ENCODE data around the gene UPF3B. TPM values are rescaled to one million over a fixed set of nuclear protein-coding genes. Genes with fewer than 3 reads are reported as not detected.
"Not testable (repeated sequence)": the region's sequence is repeated elsewhere in the genome, so short reads cannot be mapped to it uniquely, and the experiment has no call there.

The UPF3B gene
- polyA plus RNA-seq, 1 donor = 13.5 TPM

GRCh38 chrX:119824221-119824620, 28.5 kb downstream of the UPF3B start:
- not testable (repeated sequence) for DNase-seq (ENCODE audit: low read depth)

- peak; percentile 1 for DNase-seq (ENCODE audit: low read depth)
Measured at GRCh38 chrX:119821703-119822102, 31.1 kb downstream of the UPF3B start.

- DNase-seq (ENCODE audit: low read depth) = no peak
Measured at GRCh38 chrX:119817130-119817690, 35.6 kb downstream of the UPF3B start.

- DNase-seq (ENCODE audit: low read depth) = no peak
Measured at GRCh38 chrX:119816300-119816699, 36.5 kb downstream of the UPF3B start.

DNA sequence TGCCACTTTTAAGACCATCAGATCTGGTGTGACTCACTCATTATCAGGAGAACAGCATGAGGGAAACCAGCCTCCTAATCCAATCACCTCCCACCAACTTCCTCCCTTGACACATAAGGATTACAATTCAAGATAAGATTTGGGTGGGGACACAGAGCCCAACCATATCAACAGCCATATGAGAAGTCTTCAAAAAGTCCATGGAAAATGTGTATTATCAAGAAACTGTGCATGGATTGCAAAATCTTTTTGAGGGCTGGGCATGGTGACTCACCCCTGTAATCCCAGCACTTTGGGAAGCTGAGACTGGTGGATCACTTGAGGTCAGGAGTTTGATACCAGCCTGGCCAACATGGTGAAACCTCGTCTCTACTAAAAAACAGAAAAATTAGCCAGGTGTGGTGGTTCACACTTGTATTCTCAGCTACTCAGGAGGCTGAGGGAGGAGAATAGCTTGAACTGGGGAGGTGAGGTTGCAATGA, 43.5 kb downstream of the UPF3B start:
- DNase-seq (ENCODE audit: low read depth) = no peak

DNA sequence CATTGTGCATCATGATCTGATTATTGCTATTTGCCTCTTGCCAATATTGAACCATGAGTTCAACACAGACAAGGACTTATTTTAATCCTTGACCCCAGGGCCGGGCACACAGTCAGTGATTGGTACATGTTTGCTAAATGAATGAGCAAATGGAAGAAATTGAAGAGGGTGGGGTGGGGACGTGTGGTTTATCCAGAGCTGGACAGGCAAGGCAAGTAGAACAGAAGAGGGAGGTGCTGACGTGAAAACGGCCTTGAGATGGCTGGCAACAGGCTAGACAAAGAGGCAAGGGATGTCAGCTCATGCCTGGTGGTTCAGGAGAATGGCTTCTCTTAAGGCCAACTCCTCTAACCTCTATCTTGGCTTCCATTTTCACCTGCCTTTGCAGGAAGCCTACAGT, 44.3 kb downstream of the UPF3B start:
- DNase-seq (ENCODE audit: low read depth) = not testable (repeated sequence)

DNA sequence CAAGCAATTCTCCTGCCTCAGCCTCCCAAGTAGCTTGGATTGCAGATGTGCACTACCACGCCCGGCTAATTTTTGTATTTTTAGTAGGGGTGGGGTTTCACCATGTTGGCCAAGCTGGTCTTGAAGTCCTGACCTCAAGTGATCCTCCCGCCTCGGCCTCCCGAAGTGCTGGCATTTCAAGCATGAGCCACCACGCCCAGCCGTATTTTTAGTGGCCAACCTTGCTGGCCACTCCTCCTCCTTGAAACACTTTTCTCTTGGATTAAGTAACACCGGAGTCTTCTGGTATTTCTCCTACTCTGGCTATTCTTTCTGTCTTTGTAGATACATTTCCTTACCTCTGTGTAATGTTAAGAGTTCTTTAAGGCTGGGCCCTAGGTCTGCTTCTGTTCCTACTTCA, 50.2 kb downstream of the UPF3B start:
- no peak for DNase-seq (ENCODE audit: low read depth)

DNA sequence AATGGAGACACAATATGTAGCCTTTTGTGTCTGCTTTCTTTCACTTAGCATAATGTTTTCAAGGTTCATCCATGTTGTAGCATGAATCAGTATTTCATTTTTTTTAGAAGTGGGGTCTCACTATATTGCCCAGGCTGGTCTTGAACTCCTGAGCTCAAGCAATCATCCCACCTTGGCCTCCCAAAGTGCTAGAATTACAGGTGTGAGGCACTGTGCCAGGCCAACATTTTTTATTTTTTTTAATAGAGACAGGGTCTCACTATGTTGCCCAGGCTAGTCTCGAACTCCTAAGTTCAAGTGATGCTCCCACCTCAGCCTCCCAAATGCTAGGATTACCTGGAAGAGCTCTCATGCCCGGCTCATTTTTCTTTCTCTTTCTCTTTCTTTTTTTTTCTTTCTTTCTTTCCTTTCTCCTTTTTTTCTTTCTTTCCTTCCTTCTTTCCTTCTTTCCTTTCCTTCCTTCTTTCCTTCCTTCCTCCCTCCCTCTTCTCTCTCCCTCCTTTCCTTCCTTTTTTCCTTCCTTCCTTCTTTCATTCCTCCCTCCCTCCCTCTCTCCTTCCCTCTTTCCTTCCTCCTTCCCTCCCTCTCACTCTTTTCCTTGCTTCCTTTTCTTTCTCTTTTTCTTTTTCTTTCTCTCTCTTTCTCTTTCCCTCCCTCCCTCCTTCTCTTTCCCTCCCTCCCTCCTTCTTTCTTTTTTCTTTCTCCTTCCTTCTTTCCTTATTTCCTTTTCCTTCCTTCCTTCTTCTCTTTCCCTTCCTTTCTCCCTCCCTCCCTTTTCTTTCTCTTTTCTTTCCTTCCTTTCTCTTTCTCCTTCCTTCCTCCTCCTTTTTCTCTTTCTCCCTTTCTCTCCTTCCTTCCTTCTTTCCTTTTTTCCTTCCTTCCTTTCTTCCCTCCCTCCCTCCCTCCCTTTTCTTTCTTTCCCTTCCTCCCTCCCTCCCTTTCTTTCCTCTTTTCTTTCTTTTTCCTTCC, 51.2 kb downstream of the UPF3B start:
- no peak for DNase-seq (ENCODE audit: low read depth)

DNA sequence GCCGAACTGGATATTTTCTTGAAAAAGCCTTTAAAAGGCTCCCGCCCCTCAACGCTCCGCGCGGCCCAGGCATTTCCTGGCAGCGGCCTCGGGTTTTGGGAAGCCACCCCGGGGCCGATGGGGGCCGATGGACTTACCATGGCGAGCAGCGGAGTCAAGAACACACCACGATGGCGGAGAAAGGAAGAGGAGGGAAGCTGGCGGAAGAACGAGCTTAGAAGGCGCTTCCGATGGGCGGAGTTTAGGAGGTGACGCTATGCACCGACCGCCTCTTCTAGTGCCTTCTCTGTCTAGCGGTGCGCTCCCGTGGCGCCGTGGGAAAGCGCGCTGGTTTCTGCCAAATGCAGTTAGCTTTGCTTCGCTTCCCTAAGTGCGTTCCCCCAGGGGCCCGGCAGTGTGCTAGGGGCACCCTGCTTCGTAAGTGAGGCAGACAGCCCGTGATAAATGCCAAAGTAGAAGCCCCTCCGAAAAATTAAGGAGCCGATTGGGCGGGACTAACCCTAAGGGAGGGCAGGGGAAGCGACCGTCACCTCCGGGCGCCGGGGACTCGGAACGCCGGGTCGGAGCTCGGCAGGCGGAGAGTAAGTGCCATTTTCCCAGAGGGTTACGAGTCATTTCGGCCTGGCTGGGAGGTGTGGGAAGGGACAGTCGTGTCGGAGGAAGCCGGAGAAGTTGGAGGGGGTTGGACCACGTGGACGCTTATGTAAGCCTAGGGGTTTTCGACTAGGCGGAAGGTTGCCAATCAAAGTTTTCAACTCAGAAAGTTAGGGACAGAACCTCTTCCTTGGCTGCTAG, 61.1 kb downstream of the UPF3B start, which contains the start of gene RPL39:
TSS of gene RPL39 (minus strand) at position 194 of the 795 bp plus-strand sequence. CDS start at position 140, 54 bp downstream.
- peak; percentile 68 for DNase-seq (ENCODE audit: low read depth)

DNA sequence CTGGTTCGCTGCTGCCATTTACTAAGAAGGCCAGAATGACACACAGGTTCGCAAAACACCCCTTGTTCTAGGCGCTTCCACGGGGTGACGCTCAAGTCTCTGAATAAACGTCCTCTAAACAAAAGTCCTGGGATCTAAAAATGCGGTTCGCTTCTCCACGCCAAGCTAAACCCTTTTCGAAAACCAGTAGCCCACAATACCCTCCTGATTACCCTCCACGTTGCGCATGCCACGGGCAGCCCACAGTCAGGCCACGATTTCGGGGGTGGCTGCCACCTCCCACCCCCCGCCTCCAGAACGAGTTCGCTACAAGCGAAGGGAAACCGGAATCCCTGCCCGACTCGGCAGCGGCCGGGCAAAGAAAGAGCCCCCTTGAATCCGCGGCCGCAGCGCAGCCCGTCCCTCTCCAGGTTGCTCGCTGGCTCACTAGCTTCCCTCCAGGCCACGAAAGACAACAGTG, 61.8 kb downstream of the UPF3B start:
- no peak for DNase-seq (ENCODE audit: low read depth)

DNA sequence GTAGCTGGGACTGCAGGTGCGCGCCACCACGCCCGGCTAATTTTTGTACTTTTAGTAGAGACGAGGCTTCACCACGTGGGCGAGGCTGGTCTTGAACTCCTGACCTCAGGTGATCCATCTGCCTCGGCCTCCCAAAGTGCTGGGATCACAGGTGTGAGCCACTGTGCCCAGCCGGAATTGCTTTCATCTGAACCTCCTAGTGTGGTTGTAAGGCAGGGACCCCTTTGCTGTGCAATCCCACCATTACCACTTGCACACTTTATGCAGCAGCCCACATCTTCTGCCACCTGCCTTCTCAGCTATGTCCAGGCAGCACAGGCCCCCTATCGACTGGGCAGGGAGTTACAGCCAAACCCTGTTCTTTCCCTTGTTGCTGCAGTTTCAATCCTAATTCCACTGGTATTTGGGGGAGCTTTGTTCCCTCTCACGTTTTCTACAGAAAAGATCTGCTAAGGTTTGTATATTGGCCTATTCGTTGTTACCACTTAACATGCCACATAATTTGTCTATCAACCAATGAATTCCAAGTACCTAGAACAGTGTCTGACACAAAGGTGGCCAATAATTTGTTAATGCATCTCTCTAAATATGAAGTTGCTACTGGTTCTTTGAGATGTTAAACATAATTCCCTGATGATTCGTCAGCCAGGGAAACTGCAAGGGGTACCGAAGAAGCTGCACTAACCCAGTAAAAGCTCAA, 67.9 kb downstream of the UPF3B start:
- DNase-seq (ENCODE audit: low read depth) = no peak

Other genes starting within 250 kb of the UPF3B start
- 7.1 TPM for gene NKRF, start 246.5 kb downstream of the UPF3B start, polyA plus RNA-seq (ENCODE audit: insufficient read length)
- gene SEPTIN6, start 159.8 kb downstream of the UPF3B start, polyA plus RNA-seq (ENCODE audit: insufficient read length) = 32.1 TPM
- gene SOWAHD, start 94.4 kb downstream of the UPF3B start, polyA plus RNA-seq (ENCODE audit: insufficient read length) = 0.47 TPM
- gene RPL39, start 61.3 kb downstream of the UPF3B start, polyA plus RNA-seq (ENCODE audit: insufficient read length) = 3,298 TPM
- gene RNF113A, start 18.8 kb upstream of the UPF3B start, polyA plus RNA-seq (ENCODE audit: insufficient read length) = 9.0 TPM
- gene NDUFA1, start 18.9 kb upstream of the UPF3B start, polyA plus RNA-seq (ENCODE audit: insufficient read length) = 92.8 TPM
- gene AKAP14, start 42.9 kb upstream of the UPF3B start, polyA plus RNA-seq (ENCODE audit: insufficient read length) = not detected
- gene NKAP, start 90.8 kb upstream of the UPF3B start, polyA plus RNA-seq (ENCODE audit: insufficient read length) = 9.0 TPM
- not detected for gene RHOXF2B, start 224.7 kb upstream of the UPF3B start, polyA plus RNA-seq (ENCODE audit: insufficient read length)